C4-2B (cell line): ENCODE results near the gene ALX3.

Experiments used
- H3K27ac ChIP-seq: fragments of 450-650 bp; 2 replicates; pipeline ENCODE4 v1.5.1; 2017
- CTCF ChIP-seq: fragments of 450-650 bp; conservative IDR thresholded peaks from 2 replicates; pipeline ENCODE4 v1.5.1; 2017; ENCODE audit warnings: mild to moderate bottlenecking
- ZFX ChIP-seq: fragments of 450-650 bp; IDR thresholded peaks from 2 replicates; pipeline ENCODE4 v1.6.1; 2017

Gene ALX3

DNA sequence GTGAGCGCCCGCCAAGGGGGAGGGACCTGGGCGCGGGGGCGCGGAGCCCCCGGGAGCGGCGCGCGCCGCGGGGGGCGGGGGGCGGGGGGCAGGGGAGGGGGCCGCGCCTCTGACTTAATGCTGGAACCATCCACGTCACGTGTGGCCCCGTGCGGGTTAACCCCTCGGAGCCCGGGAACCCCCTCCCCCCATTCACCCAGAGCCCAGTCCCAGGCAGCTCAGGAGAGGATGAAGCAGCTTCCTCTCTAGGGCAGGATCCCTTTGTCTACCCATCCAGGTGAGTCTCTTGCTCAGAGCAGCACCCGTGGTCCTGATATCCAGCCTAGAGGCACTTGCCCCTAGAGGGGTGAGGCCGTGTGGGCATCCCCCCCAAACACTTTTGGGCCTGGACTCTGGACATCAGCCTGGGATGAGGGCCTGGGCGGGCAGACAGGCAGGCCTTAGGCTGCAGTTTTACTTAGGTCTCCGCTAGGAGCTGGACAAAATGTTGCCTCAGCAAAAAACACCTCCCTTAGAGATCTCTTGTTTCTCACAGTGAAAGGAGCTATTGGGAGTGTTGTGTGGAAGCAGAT, at the start of gene ALX3:
TSS of gene ALX3 (minus strand) at position 2 of the 572 bp plus-strand sequence. CDS start 60 bp downstream, outside the sequence.
- TF ChIP-seq CTCF (no peak), ZFX (no peak)
- no peak within 1 kb of the TSS for H3K27ac ChIP-seq

GRCh38 chr1:110119843-110120242, 49.4 kb upstream of the ALX3 start:
- no peak overlapping the region for H3K27ac ChIP-seq
- no peak for TF ChIP-seq CTCF
- no peak for TF ChIP-seq ZFX

- TF ChIP-seq ZFX: no peak
- TF ChIP-seq CTCF: no peak
- H3K27ac ChIP-seq: no peak overlapping the region
Measured at GRCh38 chr1:110118636-110119396, 48.3 kb upstream of the ALX3 start.

DNA sequence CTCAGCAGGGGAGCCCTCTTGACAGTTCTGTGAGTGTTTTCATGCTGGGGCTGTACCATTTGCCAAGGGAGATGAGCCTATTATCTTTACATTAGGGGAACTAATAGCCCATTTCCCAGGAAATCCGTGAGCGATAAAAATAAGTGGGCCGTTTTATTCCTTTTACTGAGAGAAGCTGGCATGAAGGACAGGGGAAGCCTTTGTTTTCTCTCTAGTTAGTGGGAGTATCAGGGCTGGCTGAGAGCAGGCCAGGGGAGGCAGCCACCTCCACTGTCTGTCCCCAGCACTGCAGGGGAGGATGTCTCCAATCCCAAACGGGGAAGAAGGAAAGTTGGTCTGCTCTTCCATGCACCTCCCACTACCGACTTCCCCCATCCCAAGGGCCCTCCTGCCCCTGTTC, 44.3 kb upstream of the ALX3 start:
- TF ChIP-seq CTCF: no peak
- no peak overlapping the region for H3K27ac ChIP-seq

DNA sequence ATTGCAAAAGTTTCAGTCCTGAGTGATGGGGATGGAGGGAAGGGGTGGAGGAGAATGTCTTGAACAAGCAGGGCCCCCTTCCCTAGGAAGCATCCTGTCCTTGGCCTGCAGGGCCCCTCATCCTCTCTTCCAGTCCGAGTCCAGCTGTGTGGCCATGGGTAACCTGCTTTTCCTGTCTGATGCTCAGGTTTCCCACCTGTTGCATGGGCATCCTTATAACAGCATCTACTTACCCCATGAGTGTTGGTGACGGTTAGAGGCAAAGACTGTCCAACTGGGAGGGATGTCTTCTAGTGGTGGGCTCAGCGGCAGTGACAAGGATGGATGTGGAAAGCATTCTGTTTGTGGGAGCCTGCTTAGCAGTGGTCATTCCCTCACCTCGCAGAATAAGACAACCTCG, 43.7 kb upstream of the ALX3 start:
- TF ChIP-seq ZFX: no peak
- no peak for TF ChIP-seq CTCF
- no peak overlapping the region for H3K27ac ChIP-seq

DNA sequence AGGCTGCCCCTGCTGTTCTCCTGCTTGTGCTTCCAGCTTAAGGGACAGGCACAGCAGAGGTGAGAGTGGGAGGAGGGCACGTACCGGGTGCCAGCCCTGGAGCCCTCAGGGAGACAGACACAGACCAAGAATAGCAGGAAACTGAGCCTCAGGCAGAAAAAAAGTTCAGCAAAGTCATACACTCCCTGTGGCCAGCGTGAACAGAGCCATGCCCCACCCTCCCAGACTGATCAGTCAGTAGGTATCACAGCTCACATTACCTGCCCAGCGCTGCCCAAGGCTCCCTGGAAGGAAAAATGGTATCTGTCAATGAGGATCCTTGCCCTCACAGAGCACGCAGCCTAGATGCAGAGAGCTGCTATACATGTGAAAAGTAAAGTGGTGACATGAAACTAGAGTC, 43.1 kb upstream of the ALX3 start:
- no peak overlapping the region for H3K27ac ChIP-seq
- no peak for TF ChIP-seq CTCF
- TF ChIP-seq ZFX: no peak

DNA sequence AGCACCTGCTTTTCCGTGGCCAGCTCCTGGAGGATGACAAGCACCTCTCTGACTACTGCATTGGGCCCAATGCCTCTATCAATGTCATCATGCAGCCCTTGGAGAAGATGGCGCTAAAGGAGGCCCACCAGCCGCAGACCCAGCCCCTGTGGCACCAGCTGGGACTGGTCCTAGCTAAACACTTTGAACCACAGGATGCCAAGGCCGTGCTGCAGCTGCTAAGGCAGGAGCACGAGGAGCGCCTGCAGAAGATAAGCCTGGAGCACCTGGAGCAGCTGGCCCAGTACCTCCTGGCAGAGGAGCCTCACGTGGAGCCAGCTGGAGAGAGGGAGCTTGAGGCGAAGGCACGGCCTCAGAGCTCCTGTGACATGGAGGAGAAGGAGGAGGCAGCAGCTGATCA, 42.2 kb upstream of the ALX3 start:
- H3K27ac ChIP-seq: no peak overlapping the region
- no peak for TF ChIP-seq ZFX
- no peak for TF ChIP-seq CTCF
